Melanocyte of skin (primary cell): ENCODE data around the gene PLEKHF1. TPM values are rescaled to one million over a fixed set of nuclear protein-coding genes. Genes with fewer than 3 reads are reported as not detected.

Experiments
- total RNA-seq, 2 donors: library from RNA; depleted of rRNA; stranded (reverse); fragments of >200 nt; gene quantifications; 2 replicates each; pipeline ENCODE4 v1.2.3, GENCODE V29; 2012

Gene PLEKHF1, protein sequence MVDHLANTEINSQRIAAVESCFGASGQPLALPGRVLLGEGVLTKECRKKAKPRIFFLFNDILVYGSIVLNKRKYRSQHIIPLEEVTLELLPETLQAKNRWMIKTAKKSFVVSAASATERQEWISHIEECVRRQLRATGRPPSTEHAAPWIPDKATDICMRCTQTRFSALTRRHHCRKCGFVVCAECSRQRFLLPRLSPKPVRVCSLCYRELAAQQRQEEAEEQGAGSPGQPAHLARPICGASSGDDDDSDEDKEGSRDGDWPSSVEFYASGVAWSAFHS
- 10 to 100 TPM; 14.8 to 28.3 TPM for total RNA-seq

DNA sequence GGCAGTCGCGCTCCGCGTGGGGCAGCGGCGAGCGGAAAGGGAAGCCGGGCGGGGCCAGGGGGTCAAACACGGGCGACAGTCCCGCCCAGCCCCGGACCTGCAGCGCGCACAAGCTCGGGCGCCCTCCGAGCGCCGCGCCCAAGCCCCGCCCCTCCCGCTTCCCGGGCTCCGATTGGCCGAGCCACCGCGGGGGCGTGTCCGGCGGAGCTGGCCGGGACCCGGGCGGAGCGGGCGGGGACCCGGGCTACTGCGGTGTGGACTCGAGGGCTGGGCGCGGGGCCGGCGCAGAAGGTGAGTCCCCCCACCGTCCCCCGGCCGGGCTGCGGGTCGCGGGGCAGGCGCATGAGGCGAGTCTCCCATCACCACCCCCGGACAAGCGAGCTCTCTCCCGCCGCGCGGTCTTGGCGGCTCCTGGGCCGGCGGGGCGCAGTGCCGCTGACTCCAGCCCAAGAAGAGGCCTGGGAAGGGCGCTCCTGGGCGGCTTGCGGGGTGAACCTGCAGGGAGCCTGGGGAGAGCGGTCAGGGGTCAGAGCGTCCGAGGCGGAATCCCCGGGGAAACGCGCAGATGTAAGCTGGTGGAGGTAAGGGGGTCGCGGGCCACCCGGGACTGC, at the start of gene PLEKHF1:
Gene PLEKHF1 (plus strand): TSS at position 247 of the 611 bp plus-strand sequence. CDS start 8,379 bp downstream, outside the sequence.

DNA sequence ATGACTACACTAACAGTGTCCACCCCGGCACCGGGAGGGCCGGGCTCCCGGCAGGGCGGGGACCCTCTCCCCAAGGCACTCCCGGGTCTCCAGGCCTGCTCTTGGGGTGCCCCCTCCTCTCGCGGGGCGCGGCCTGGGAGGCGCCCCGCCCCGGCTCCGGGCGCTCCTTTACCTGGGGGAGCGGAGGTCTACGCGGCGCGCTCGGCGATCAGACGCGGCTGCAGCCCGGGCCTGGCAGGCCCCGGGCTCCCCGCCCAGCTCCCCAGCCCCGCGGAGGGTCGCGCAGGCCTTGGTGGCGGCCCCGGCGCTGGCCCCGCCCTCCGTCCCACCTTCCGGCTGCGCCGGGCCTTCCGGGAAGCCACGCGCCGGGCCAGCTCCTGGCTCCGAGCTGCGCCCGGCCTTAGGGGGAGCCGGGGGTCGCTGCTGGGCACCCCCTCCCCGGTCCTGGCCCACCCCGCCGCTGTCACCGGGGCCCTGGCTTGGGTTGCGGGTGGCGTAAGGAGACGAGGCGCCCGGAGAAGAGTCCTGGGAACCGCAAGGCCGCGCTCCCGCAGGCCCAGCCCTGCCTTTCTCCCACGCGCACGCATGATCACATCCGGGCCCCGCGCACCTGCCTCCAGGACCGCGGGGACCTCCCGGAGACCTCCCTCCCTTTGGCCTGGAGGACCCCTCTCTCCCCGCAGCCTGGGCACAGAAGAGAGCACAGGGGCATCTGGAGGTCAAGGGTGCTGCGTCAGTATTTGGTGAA, 49.9 kb downstream of the PLEKHF1 start, which contains the start of gene C19orf12:
Gene C19orf12 (minus strand): TSS at position 309 of the 748 bp plus-strand sequence. CDS start 6,848 bp downstream, outside the sequence.

Other genes starting within 250 kb of the PLEKHF1 start
- gene VSTM2B, start 139.5 kb upstream of the PLEKHF1 start, total RNA-seq, result not detected
- gene POP4, start 59.2 kb upstream of the PLEKHF1 start, total RNA-seq, result 100 to 1,000 TPM in 1 of 2 donors, 10 to 100 TPM in 1; 63.3 to 103 TPM
- 100 to 1,000 TPM; 160 to 277 TPM for gene C19orf12, start 49.8 kb downstream of the PLEKHF1 start, total RNA-seq
- 10 to 100 TPM in 1 of 2 donors, 1 to 10 TPM in 1; 4.8 to 18.0 TPM for gene CCNE1, start 146.5 kb downstream of the PLEKHF1 start, total RNA-seq